HepG2 (cell line): ENCODE measurements around the gene ANKRA2. TPM values are rescaled to one million over a fixed set of nuclear protein-coding genes. Genes with fewer than 3 reads are reported as not detected.

ENCODE experiments used
- AHR ChIP-seq: IDR thresholded peaks from 2 replicates; pipeline ENCODE4 v1.6.1; 2018; ENCODE audit warnings: missing genetic modification reagents, missing compliant biosample characterization
- ESRRA ChIP-seq: sonication (generic); formaldehyde crosslinking; IDR thresholded peaks from 2 replicates; pipeline ENCODE4 v1.5.1; 2020; ENCODE audit warnings: mild to moderate bottlenecking, low read depth, missing genetic modification reagents
- HNRNPK ChIP-seq: fragments of 200-400 bp; formaldehyde crosslinking; IDR thresholded peaks from 2 replicates; pipeline ENCODE4 v1.6.1; 2018; ENCODE audit warnings: low read length, low read depth, moderate library complexity, mild to moderate bottlenecking; ENCODE audit not compliant: poor library complexity, severe bottlenecking
- HOXA5 ChIP-seq: sonication (generic); formaldehyde crosslinking; IDR thresholded peaks from 2 replicates; pipeline ENCODE4 v1.4.0; 2020; ENCODE audit warnings: missing genetic modification reagents
- LRRFIP1 ChIP-seq: sonication (generic); formaldehyde crosslinking; conservative IDR thresholded peaks from 2 replicates; pipeline ENCODE4 v1.4.0; 2020; ENCODE audit warnings: missing genetic modification reagents
- NKX3-1 ChIP-seq: sonication (generic); formaldehyde crosslinking; IDR thresholded peaks from 2 replicates; pipeline ENCODE4 v1.5.0; 2020; ENCODE audit warnings: missing genetic modification reagents
- NPAS2 ChIP-seq: sonication (generic); formaldehyde crosslinking; IDR thresholded peaks from 2 replicates; pipeline ENCODE4 v1.8.0; 2022; ENCODE audit warnings: mild to moderate bottlenecking, missing genetic modification reagents, borderline replicate concordance
- SATB2 ChIP-seq: sonication (generic); formaldehyde crosslinking; IDR thresholded peaks from 2 replicates; pipeline ENCODE4 v1.5.0; 2020; ENCODE audit warnings: missing genetic modification reagents
- SKIL ChIP-seq: sonication (generic); formaldehyde crosslinking; IDR thresholded peaks from 2 replicates; pipeline ENCODE4 v1.8.0; 2022; ENCODE audit warnings: missing genetic modification reagents, mild to moderate bottlenecking, moderate library complexity, borderline replicate concordance
- SMARCE1 ChIP-seq: fragments of 450-650 bp; IDR thresholded peaks from 2 replicates; pipeline ENCODE4 v1.6.1; 2017; ENCODE audit warnings: borderline replicate concordance
- SNAI1 ChIP-seq: sonication (generic); formaldehyde crosslinking; IDR thresholded peaks from 2 replicates; pipeline ENCODE4 v1.5.0; 2020; ENCODE audit warnings: mild to moderate bottlenecking, missing genetic modification reagents, borderline replicate concordance
- SRF ChIP-seq: IDR thresholded peaks from 2 replicates; pipeline ENCODE4 v1.6.1; 2011; ENCODE audit warnings: mild to moderate bottlenecking, low read depth, low read length, moderate library complexity
- TRAFD1 ChIP-seq: sonication (generic); formaldehyde crosslinking; IDR thresholded peaks from 2 replicates; pipeline ENCODE4 v1.5.1; 2020; ENCODE audit warnings: missing genetic modification reagents, mild to moderate bottlenecking, borderline replicate concordance
- YEATS2 ChIP-seq: sonication (generic); formaldehyde crosslinking; IDR thresholded peaks from 2 replicates; pipeline ENCODE4 v1.4.0; 2020; ENCODE audit warnings: missing genetic modification reagents, borderline replicate concordance
- ZFX ChIP-seq: sonication (generic); formaldehyde crosslinking; IDR thresholded peaks from 2 replicates; pipeline ENCODE4 v1.4.0; 2020; ENCODE audit warnings: mild to moderate bottlenecking, low read depth, missing genetic modification reagents, moderate library complexity
- ZNF333 ChIP-seq: sonication (generic); formaldehyde crosslinking; IDR thresholded peaks from 2 replicates; pipeline ENCODE4 v1.4.0; 2020; ENCODE audit warnings: mild to moderate bottlenecking, missing genetic modification reagents, borderline replicate concordance
- ZNF512 ChIP-seq: sonication (generic); formaldehyde crosslinking; IDR thresholded peaks from 2 replicates; pipeline ENCODE4 v1.4.0; 2020; ENCODE audit warnings: mild to moderate bottlenecking, missing genetic modification reagents
- ZNF576 ChIP-seq: sonication (generic); formaldehyde crosslinking; IDR thresholded peaks from 2 replicates; pipeline ENCODE4 v1.4.0; 2020; ENCODE audit warnings: mild to moderate bottlenecking, missing genetic modification reagents
- ZNF781 ChIP-seq: sonication (generic); formaldehyde crosslinking; IDR thresholded peaks from 2 replicates; pipeline ENCODE4 v1.5.1; 2020; ENCODE audit warnings: borderline replicate concordance, mild to moderate bottlenecking, missing genetic modification reagents; ENCODE audit errors: not compliant biosample characterization
- polyA plus RNA-seq, 8 experiments: library from polyadenylated mRNA; depleted of rRNA in 3 of 8; stranded (reverse) in 7 of 8; unstranded in 1 of 8; fragments of >200 nt; fragmentation: Illumina TruSeq in 4 of 8; extraction: Trizol in 4 of 8; gene quantifications; 2 replicates each; pipeline versions ENCODE4 v1.2.1 to v1.2.3, GENCODE V29; 2011 to 2016; ENCODE audit warnings: low read depth in 4 of 8, missing spikeins in 1 of 8, mixed read lengths in 1 of 8; ENCODE audit not compliant: insufficient read depth in 1 of 8
- total RNA-seq, 5 experiments: library from RNA; depleted of rRNA; stranded (reverse); fragments of >200 nt; fragmentation: Illumina TruSeq; extraction: Trizol; gene quantifications; 2 replicates each; pipeline ENCODE4 v1.2.3, GENCODE V29; 2016; ENCODE audit warnings: low read depth in 1 of 5

Gene ANKRA2
- total and polyA plus RNA-seq, 2 of the 13 experiments (the other 11 are each of a cell fraction or from before 2014, with no cell fraction given), result 23.6 to 33.6 TPM

- TF ChIP-seq YEATS2 (CRISPR knock-in tag), result peak; percentile 70; the same call in 1 of the 2 replicates
- TF ChIP-seq ZNF333, result no peak
- peak; percentile 59; the same call in 1 of the 2 replicates for TF ChIP-seq SNAI1 (CRISPR knock-in tag)
- no peak for TF ChIP-seq TRAFD1 (CRISPR knock-in tag)
- TF ChIP-seq ZNF576, result no peak
- peak; percentile 95 for TF ChIP-seq NKX3-1 (CRISPR knock-in tag)
- TF ChIP-seq LRRFIP1 (CRISPR knock-in tag), result no peak
- 0 out of 2 replicates have a peak, but pooled peaks have one; percentile 22 for TF ChIP-seq SATB2
- TF ChIP-seq HNRNPK, result no peak
- TF ChIP-seq ZFX (CRISPR knock-in tag), result peak; percentile 32
- TF ChIP-seq ZNF512 (CRISPR knock-in tag), result no peak
- peak; percentile 83 for TF ChIP-seq ESRRA
- peak; percentile 89 for TF ChIP-seq SKIL (CRISPR knock-in tag)
- no peak for TF ChIP-seq ZNF781 (CRISPR knock-in tag)
- no peak for TF ChIP-seq SMARCE1
- no peak for TF ChIP-seq SRF
- no peak for TF ChIP-seq NPAS2 (CRISPR knock-in tag)
- no peak for TF ChIP-seq AHR (CRISPR knock-in tag)
- TF ChIP-seq HOXA5 (CRISPR knock-in tag), result 0 out of 2 replicates have a peak, but pooled peaks have one; percentile 33
Measured at GRCh38 chr5:73544429-73545402, 20.7 kb downstream of the ANKRA2 start (continued).
